ENCODE results near the gene OR52M1. TPM values are rescaled to one million over a fixed set of nuclear protein-coding genes. Genes with fewer than 3 reads are reported as not detected.

OR52M1 gene
- not detected for total RNA-seq
- polyA plus RNA-seq, result not detected

GRCh38 chr11:4544891-4545290, at the start of gene OR52M1:
Gene OR52M1, plus strand, starts transcription at chr11:4545191. Its CDS starts 0 bp downstream, at chr11:4545191.
- H3K4me3 Mint-ChIP-seq, result no peak within 1 kb of the TSS
- no peak for DNase-seq
- H3K27ac ChIP-seq (ENCODE audit: low read depth, low read length), result no peak within 1 kb of the TSS
- no peaks in the 10 kb centered on the region for H3K36me3 ChIP-seq (ENCODE audit: insufficient read depth, low read length)
- H3K4me1 Mint-ChIP-seq, result no peaks in the 10 kb centered on the region
- peak within 1 kb of the TSS in 1 of 7 donors; percentile 15 for H3K27ac Mint-ChIP-seq
- intact Hi-C loops (cut with micrococcal nuclease), result no loop called here
- H3K27me3 Mint-ChIP-seq, result peaks cover 7 to 8% of the 10 kb centered on the region in 2 donors
- no peaks in the 10 kb centered on the region for H3K4me1 ChIP-seq (ENCODE audit: insufficient read depth, low read length)
- ChIA-PET POLR2A (ENCODE audit: partially characterized antibody) (no interaction called here), CTCF (ENCODE audit: partially characterized antibody) (interaction anchor here (1.6 to 7.8 kb wide), 2 partner anchors 53 to 360 kb away, joined by 3 to 151 read pairs; no protein-coding TSS in a partner anchor)
- H3K9me3 Mint-ChIP-seq, result peaks cover 0 to 2% (median 0%) of the 10 kb centered on the region in 8 donors
- no peaks in the 10 kb centered on the region for H3K9me3 ChIP-seq (ENCODE audit: control insufficient read depth in 1 of 2, low read length in 2 of 2)
- H3K4me3 ChIP-seq (ENCODE audit: low read length in 2 of 2), result no peak within 1 kb of the TSS
- no peaks in the 10 kb centered on the region for H3K27me3 ChIP-seq (ENCODE audit: insufficient read depth, low read length)
- H3K36me3 Mint-ChIP-seq, result no peaks in the 10 kb centered on the region

GRCh38 chr11:4495487-4495886, 49.5 kb upstream of the OR52M1 start:
- Histone ChIP-seq H3K36me3 (ENCODE audit: insufficient read depth, low read length) (no peaks in the 10 kb centered on the region), H3K27ac (ENCODE audit: low read depth, low read length) (no peak overlapping the region), H3K4me1 (ENCODE audit: insufficient read depth, low read length) (no peaks in the 10 kb centered on the region), H3K9me3 (ENCODE audit: control insufficient read depth in 1 of 2, low read length in 2 of 2) (no peaks in the 10 kb centered on the region), H3K27me3 (ENCODE audit: insufficient read depth, low read length) (no peaks in the 10 kb centered on the region), H3K4me3 (ENCODE audit: low read length in 2 of 2) (no peak overlapping the region)
- Mint-ChIP-seq H3K36me3 (no peaks in the 10 kb centered on the region), H3K4me1 (peaks cover 0 to 4% (median 2%) of the 10 kb centered on the region in 4 donors), H3K4me3 (no peak overlapping the region), H3K27ac (no peak overlapping the region), H3K27me3 (peaks cover 0 to 4% of the 10 kb centered on the region in 2 donors), H3K9me3 (peaks cover 0 to 3% (median 0%) of the 10 kb centered on the region in 8 donors)
- CTCF ChIA-PET (ENCODE audit: partially characterized antibody), result interaction anchor here (7.8 kb wide), 1 partner anchor 309 kb away, joined by 178 read pairs; no protein-coding TSS in a partner anchor
- intact Hi-C loops (cut with micrococcal nuclease), result no loop called here
- POLR2A ChIA-PET (ENCODE audit: partially characterized antibody), result no interaction called here
- no peak for DNase-seq

GRCh38 chr11:4495986-4496385, 49.0 kb upstream of the OR52M1 start:
- CTCF ChIA-PET (ENCODE audit: partially characterized antibody), result interaction anchor here (7.8 kb wide), 1 partner anchor 310 kb away, joined by 178 read pairs; no protein-coding TSS in a partner anchor

GRCh38 chr11:4496557-4497248, 48.3 kb upstream of the OR52M1 start:
- no peak for DNase-seq
- no peak overlapping the region for H3K4me3 ChIP-seq (ENCODE audit: low read length in 2 of 2)
- no peaks in the 10 kb centered on the region for H3K4me1 ChIP-seq (ENCODE audit: insufficient read depth, low read length)
- Mint-ChIP-seq H3K27me3 (peaks cover 0 to 4% of the 10 kb centered on the region in 2 donors), H3K9me3 (peaks cover 0 to under 1% (median 0%) of the 10 kb centered on the region in 8 donors), H3K27ac (no peak overlapping the region), H3K4me3 (no peak overlapping the region), H3K36me3 (no peaks in the 10 kb centered on the region), H3K4me1 (peaks cover 0 to 4% (median 2%) of the 10 kb centered on the region in 4 donors)
- intact Hi-C loops (cut with micrococcal nuclease), result no loop called here
- ChIA-PET CTCF (ENCODE audit: partially characterized antibody) (interaction anchor here (7.8 kb wide), 1 partner anchor 311 kb away, joined by 178 read pairs; no protein-coding TSS in a partner anchor), POLR2A (ENCODE audit: partially characterized antibody) (no interaction called here)
- no peaks in the 10 kb centered on the region for H3K9me3 ChIP-seq (ENCODE audit: control insufficient read depth in 1 of 2, low read length in 2 of 2)
- no peaks in the 10 kb centered on the region for H3K27me3 ChIP-seq (ENCODE audit: insufficient read depth, low read length)
- no peaks in the 10 kb centered on the region for H3K36me3 ChIP-seq (ENCODE audit: insufficient read depth, low read length)
- no peak overlapping the region for H3K27ac ChIP-seq (ENCODE audit: low read depth, low read length)

More at GRCh38 chr11:4495986-4496385, 49.0 kb upstream of the OR52M1 start:
- POLR2A ChIA-PET (ENCODE audit: partially characterized antibody), result no interaction called here
- Mint-ChIP-seq H3K27me3 (peaks cover 0 to 4% of the 10 kb centered on the region in 2 donors), H3K4me3 (no peak overlapping the region), H3K9me3 (peaks cover 0 to 3% (median 0%) of the 10 kb centered on the region in 8 donors), H3K4me1 (peaks cover 0 to 4% (median 2%) of the 10 kb centered on the region in 4 donors), H3K27ac (no peak overlapping the region), H3K36me3 (no peaks in the 10 kb centered on the region)
- H3K4me1 ChIP-seq (ENCODE audit: insufficient read depth, low read length), result no peaks in the 10 kb centered on the region
- H3K27ac ChIP-seq (ENCODE audit: low read depth, low read length), result no peak overlapping the region
- no peak overlapping the region for H3K4me3 ChIP-seq (ENCODE audit: low read length in 2 of 2)
- no peaks in the 10 kb centered on the region for H3K36me3 ChIP-seq (ENCODE audit: insufficient read depth, low read length)
- no peaks in the 10 kb centered on the region for H3K9me3 ChIP-seq (ENCODE audit: control insufficient read depth in 1 of 2, low read length in 2 of 2)
- intact Hi-C loops (cut with micrococcal nuclease), result no loop called here
- DNase-seq, result no peak
- no peaks in the 10 kb centered on the region for H3K27me3 ChIP-seq (ENCODE audit: insufficient read depth, low read length)

- H3K27me3 ChIP-seq (ENCODE audit: insufficient read depth, low read length), result no peaks in the 10 kb centered on the region
- ChIA-PET CTCF (ENCODE audit: partially characterized antibody) (no interaction called here), POLR2A (ENCODE audit: partially characterized antibody) (no interaction called here)
- Mint-ChIP-seq H3K9me3 (peaks cover 0 to 3% (median 0%) of the 10 kb centered on the region in 8 donors), H3K27ac (no peak overlapping the region), H3K4me1 (no peaks in the 10 kb centered on the region), H3K27me3 (peaks cover 9 to 26% of the 10 kb centered on the region in 2 donors), H3K4me3 (no peak overlapping the region), H3K36me3 (no peaks in the 10 kb centered on the region)
- no peak overlapping the region for H3K4me3 ChIP-seq (ENCODE audit: low read length in 2 of 2)
- no peaks in the 10 kb centered on the region for H3K4me1 ChIP-seq (ENCODE audit: insufficient read depth, low read length)
- no peak for DNase-seq
- H3K27ac ChIP-seq (ENCODE audit: low read depth, low read length), result no peak overlapping the region
- H3K9me3 ChIP-seq (ENCODE audit: control insufficient read depth in 1 of 2, low read length in 2 of 2), result no peaks in the 10 kb centered on the region
- H3K36me3 ChIP-seq (ENCODE audit: insufficient read depth, low read length), result no peaks in the 10 kb centered on the region
- intact Hi-C loops (cut with micrococcal nuclease), result no loop called here
Measured at GRCh38 chr11:4508886-4509285, 36.1 kb upstream of the OR52M1 start.

GRCh38 chr11:4511282-4512245, 33.4 kb upstream of the OR52M1 start:
- no peak overlapping the region for H3K27ac ChIP-seq (ENCODE audit: low read depth, low read length)
- DNase-seq, result no peak
- H3K27me3 ChIP-seq (ENCODE audit: insufficient read depth, low read length), result no peaks in the 10 kb centered on the region
- H3K36me3 ChIP-seq (ENCODE audit: insufficient read depth, low read length), result no peaks in the 10 kb centered on the region
- POLR2A ChIA-PET (ENCODE audit: partially characterized antibody), result no interaction called here
- no peak overlapping the region for H3K4me3 Mint-ChIP-seq
- H3K9me3 ChIP-seq (ENCODE audit: control insufficient read depth in 1 of 2, low read length in 2 of 2), result no peaks in the 10 kb centered on the region
- H3K27me3 Mint-ChIP-seq, result peaks cover 14 to 15% of the 10 kb centered on the region in 2 donors
- no peak overlapping the region for H3K27ac Mint-ChIP-seq
- CTCF ChIA-PET (ENCODE audit: partially characterized antibody), result no interaction called here
- no peak overlapping the region for H3K4me3 ChIP-seq (ENCODE audit: low read length in 2 of 2)
- H3K4me1 ChIP-seq (ENCODE audit: insufficient read depth, low read length), result no peaks in the 10 kb centered on the region
- intact Hi-C loops (cut with micrococcal nuclease), result no loop called here
- H3K9me3 Mint-ChIP-seq, result peaks cover 0 to 5% (median 0%) of the 10 kb centered on the region in 8 donors
- no peaks in the 10 kb centered on the region for H3K4me1 Mint-ChIP-seq
- no peaks in the 10 kb centered on the region for H3K36me3 Mint-ChIP-seq

- Mint-ChIP-seq H3K9me3 (peaks cover 0 to 2% (median 0%) of the 10 kb centered on the region in 8 donors), H3K4me1 (no peaks in the 10 kb centered on the region), H3K4me3 (no peak overlapping the region), H3K36me3 (no peaks in the 10 kb centered on the region), H3K27me3 (peaks cover 8 to 9% of the 10 kb centered on the region in 2 donors), H3K27ac (no peak overlapping the region)
- intact Hi-C loops (cut with micrococcal nuclease), result no loop called here
- Histone ChIP-seq H3K4me1 (ENCODE audit: insufficient read depth, low read length) (no peaks in the 10 kb centered on the region), H3K4me3 (ENCODE audit: low read length in 2 of 2) (no peak overlapping the region), H3K27ac (ENCODE audit: low read depth, low read length) (no peak overlapping the region), H3K36me3 (ENCODE audit: insufficient read depth, low read length) (no peaks in the 10 kb centered on the region), H3K27me3 (ENCODE audit: insufficient read depth, low read length) (no peaks in the 10 kb centered on the region), H3K9me3 (ENCODE audit: control insufficient read depth in 1 of 2, low read length in 2 of 2) (no peaks in the 10 kb centered on the region)
- ChIA-PET POLR2A (ENCODE audit: partially characterized antibody) (no interaction called here), CTCF (ENCODE audit: partially characterized antibody) (no interaction called here)
- no peak for DNase-seq
Measured at GRCh38 chr11:4514196-4514595, 30.8 kb upstream of the OR52M1 start.

Data from CD4-positive, alpha-beta memory T cell (primary cell).